Mucosa of descending colon (tissue), 3 donors: ENCODE data around the gene SPTBN1. TPM values are rescaled to one million over a fixed set of nuclear protein-coding genes. Genes with fewer than 3 reads are reported as not detected.

Experiments
- ATAC-seq: fragments of 200-7000 bp; cut with Tn5 transposase; one replicate; pipeline ENCODE4 v1.9.1; 2020; ENCODE audit warnings: mild to moderate bottlenecking, moderate library complexity
- DNase-seq, 3 donors: peaks; one replicate each; pipeline ENCODE4 v3.0.0-alpha.2; 2020
- H3K36me3 ChIP-seq: fragments of 200-600 bp; one replicate; pipeline ENCODE4 v1.8.0; 2021; ENCODE audit warnings: low read depth, mild to moderate bottlenecking
- H3K4me1 ChIP-seq: fragments of 200-600 bp; one replicate; pipeline ENCODE4 v1.8.0; 2021; ENCODE audit warnings: low read depth, mild to moderate bottlenecking
- H3K4me3 ChIP-seq: fragments of 200-600 bp; one replicate; pipeline ENCODE4 v1.8.0; 2021; ENCODE audit warnings: mild to moderate bottlenecking
- H3K9me3 ChIP-seq: fragments of 200-600 bp; one replicate; pipeline ENCODE4 v1.8.0; 2021; ENCODE audit warnings: mild to moderate bottlenecking
- intact Hi-C, 2 donors: fragments of 100-400 bp; cut with DNase I in 1 of 2; cut with micrococcal nuclease in 1 of 2; formaldehyde crosslinking; loops; one replicate each; pipeline versions ENCODE4 v1.11.0 to v1.11.1; 2022; cut with DNase I, micrococcal nuclease
- total RNA-seq, 3 donors: library from RNA; stranded (reverse); fragmentation: NEBNext Ultra II Directional in 2 of 3; extraction: Animal tissue kit (Norgen Biotek cat#: 25700) in 2 of 3; gene quantifications; one replicate each; pipeline versions ENCODE4 v1.2.1 to v1.2.4, GENCODE V29; 2021 to 2023
- TF ChIP-seq, protein P1 (sequence below): fragments of 200-600 bp; IDR thresholded peaks from one replicate; pipeline ENCODE4 v1.8.0; 2022; ENCODE audit warnings: antibody characterized with exemption, mild to moderate bottlenecking
- donor health status: DM: no; HTN: no; CAD: no; lungs with moderate emphysema.
- donor health status: DM: no; HTN: no; CAD: no.
- donor health status: DM: no; HTN: yes; CAD: no.

Gene SPTBN1
- total RNA-seq, 3 donors from 2014 or later = 237 to 396 (median 392) TPM

DNA sequence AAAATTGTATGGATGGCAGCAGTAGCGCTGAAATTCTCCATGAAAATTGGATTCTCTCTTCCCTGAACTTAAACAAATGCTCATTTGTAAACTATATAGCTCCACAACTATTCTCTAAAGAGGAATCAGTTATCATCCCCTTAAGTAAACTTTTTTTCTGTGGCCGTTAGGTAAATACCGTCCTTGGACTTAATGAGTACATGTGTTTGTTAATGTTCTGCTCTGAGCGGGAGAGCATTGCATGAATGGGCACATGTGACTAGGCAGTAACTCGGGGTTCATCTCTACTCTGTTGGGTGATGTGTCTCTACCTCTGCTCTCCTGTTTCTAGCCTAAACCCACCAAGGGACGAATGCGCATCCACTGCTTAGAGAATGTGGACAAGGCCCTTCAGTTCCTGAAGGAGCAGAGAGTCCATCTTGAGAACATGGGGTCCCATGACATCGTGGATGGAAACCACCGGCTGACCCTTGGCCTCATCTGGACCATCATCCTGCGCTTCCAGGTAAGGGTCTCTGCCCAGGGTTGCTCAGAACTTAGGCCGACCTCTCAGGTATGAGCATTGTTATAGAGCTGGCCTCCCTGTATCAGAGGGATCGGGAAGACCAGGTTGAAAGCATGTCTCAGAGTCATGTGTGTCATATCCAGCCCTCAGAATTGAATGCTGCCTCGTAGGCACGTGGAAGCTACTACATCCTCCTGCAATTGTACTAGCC lies 155.9 kb downstream of the SPTBN1 start:
- ATAC-seq = no peak
- intact Hi-C loops = no loop called here
- Histone ChIP-seq H3K4me1 (peaks cover 6% of the 10 kb centered on the region), H3K4me3 (no peak overlapping the region), H3K36me3 (peaks cover 3% of the 10 kb centered on the region), H3K9me3 (no peaks in the 10 kb centered on the region)
- TF ChIP-seq, protein P1, sequence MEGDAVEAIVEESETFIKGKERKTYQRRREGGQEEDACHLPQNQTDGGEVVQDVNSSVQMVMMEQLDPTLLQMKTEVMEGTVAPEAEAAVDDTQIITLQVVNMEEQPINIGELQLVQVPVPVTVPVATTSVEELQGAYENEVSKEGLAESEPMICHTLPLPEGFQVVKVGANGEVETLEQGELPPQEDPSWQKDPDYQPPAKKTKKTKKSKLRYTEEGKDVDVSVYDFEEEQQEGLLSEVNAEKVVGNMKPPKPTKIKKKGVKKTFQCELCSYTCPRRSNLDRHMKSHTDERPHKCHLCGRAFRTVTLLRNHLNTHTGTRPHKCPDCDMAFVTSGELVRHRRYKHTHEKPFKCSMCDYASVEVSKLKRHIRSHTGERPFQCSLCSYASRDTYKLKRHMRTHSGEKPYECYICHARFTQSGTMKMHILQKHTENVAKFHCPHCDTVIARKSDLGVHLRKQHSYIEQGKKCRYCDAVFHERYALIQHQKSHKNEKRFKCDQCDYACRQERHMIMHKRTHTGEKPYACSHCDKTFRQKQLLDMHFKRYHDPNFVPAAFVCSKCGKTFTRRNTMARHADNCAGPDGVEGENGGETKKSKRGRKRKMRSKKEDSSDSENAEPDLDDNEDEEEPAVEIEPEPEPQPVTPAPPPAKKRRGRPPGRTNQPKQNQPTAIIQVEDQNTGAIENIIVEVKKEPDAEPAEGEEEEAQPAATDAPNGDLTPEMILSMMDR = no peak
- no peak for DNase-seq

DNA sequence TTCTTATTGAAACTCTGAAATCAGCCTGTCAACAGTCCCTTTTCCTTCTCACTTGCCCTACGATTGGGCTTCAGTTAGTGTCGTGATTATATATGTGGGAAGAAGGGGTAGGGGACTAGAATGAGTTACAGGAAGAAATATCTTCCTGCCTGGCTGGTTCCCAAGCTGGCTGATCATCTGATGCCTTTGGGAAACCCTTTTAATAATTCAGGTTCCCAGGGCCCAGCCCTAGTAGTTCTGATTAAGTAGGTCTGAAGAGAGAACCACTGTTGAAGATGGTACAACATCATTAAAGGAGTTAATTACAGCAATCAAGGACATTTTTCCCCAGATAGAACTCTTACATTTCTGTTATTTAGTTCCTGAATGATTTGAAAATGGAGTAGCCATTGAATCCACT lies 157.3 kb downstream of the SPTBN1 start:
- ATAC-seq (no peak), DNase-seq (no peak)
- no peak overlapping the region for H3K4me3 ChIP-seq
- H3K36me3 ChIP-seq = peaks cover 4% of the 10 kb centered on the region
- TF ChIP-seq, protein P1 = no peak
- H3K9me3 ChIP-seq = no peaks in the 10 kb centered on the region
- intact Hi-C loops = no loop called here
- H3K4me1 ChIP-seq = peaks cover 6% of the 10 kb centered on the region

DNA sequence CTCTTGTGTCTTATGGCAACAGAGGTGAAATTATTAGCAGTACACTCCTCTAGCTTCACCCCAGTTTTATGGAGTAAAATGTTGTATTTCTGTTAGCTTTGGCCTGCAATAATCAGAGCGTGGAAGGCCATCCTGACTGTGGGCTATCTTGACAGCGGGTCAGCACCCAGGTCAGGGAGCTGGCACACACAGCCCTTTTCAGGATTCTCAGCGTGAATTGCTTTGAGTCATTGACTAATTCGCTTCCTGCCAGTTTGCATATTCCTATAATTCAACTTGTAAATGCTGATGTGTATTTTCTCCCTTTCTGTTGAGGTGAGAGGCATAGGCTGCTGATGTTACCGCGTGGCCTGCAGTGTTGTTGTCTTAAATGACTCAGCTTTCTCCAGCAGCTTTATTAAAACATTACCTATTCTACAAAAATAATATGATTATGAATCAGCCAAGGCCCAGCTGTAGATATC lies 157.7 kb downstream of the SPTBN1 start:
- peaks cover 4% of the 10 kb centered on the region for H3K36me3 ChIP-seq
- TF ChIP-seq, protein P1 = no peak
- peak; percentile 19 for ATAC-seq

DNA sequence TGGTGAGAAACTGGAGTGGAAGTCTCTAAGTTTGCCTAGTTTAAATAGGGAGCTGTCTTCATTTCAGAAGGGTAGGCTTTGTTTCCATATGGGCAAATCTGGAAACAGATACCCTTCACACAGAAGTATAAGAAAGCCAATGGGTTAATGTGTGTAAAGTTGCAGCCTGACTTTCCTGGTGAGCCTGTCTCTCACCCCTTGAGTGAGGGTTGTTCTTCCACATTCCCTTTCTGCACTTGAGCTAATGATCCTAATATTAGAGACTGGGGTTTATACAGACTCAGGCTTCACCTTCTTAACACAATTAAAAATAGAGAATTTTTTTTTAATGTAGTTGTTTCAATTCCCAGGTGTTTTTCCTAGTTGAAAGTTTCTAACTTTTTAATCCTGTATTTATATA lies 158.7 kb downstream of the SPTBN1 start:
- Histone ChIP-seq H3K9me3 (no peaks in the 10 kb centered on the region), H3K4me3 (no peak overlapping the region), H3K4me1 (peaks cover 4% of the 10 kb centered on the region), H3K36me3 (peaks cover 4% of the 10 kb centered on the region)
- no peak for ATAC-seq
- TF ChIP-seq, protein P1 = no peak
- DNase-seq = no peak
- intact Hi-C loops = no loop called here

More for the DNA sequence above, 157.7 kb downstream of the SPTBN1 start:
- intact Hi-C loops = no loop called here
- no peak for DNase-seq
- Histone ChIP-seq H3K4me1 (peaks cover 6% of the 10 kb centered on the region), H3K9me3 (no peaks in the 10 kb centered on the region), H3K4me3 (no peak overlapping the region)

DNA sequence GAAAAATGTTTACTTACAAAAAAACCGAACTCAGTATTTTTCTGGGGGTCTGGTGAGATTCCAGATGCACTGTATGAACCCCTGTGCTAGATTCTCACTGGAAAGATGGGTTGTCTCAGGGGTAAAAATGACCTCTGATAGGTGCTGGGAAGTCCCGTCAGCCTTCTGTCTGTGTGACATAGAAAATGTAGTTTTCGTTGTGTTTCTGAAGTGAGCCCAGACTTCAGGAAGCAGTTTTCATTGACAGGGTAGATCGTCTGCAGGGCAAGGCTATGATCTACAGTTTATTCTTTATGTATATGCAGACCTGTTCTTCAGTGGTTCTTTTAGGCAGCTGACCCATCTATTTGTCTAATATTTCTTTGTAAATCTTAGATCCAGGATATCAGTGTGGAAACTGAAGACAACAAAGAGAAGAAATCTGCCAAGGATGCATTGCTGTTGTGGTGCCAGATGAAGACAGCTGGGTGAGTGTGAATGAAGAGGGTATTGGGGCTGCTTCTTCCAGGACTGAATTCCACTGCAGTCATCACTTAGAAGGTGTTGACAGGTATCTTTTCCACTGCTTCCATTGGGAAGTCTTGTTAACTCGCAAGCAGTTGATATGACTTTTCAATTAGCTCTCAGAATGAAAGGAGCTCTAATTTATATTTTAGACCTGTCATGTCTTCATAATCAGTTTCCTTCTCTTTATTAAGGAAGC lies 159.9 kb downstream of the SPTBN1 start:
- ATAC-seq = no peak
- H3K4me1 ChIP-seq = no peaks in the 10 kb centered on the region
- intact Hi-C loops = no loop called here
- H3K9me3 ChIP-seq = no peaks in the 10 kb centered on the region
- H3K4me3 ChIP-seq = no peak overlapping the region
- no peak for DNase-seq
- H3K36me3 ChIP-seq = peaks cover 4% of the 10 kb centered on the region
- TF ChIP-seq, protein P1 = no peak
